ENCODE data around the gene ACRBP.
A peak's percentile ranks its signal among the peaks of the same experiment; 100 is the strongest.

Gene ACRBP

GRCh38 chr12:6644903-6645302 is 2.3 kb downstream of the ACRBP start:
- Histone ChIP-seq H3K36me3 (ENCODE audit: control insufficient read depth, insufficient read depth, low read length) (no peaks in the 10 kb centered on the region), H3K4me1 (ENCODE audit: control insufficient read depth, insufficient read depth, low read length) (no peaks in the 10 kb centered on the region), H3K9me3 (ENCODE audit: control insufficient read depth, insufficient read depth, low read length) (no peaks in the 10 kb centered on the region), H3K9ac (ENCODE audit: low read depth, low read length) (no peak overlapping the region), H3K4me3 (ENCODE audit: low read depth, low read length) (no peak overlapping the region), H3K27me3 (ENCODE audit: control insufficient read depth, insufficient read depth, low read length) (peaks cover 27% of the 10 kb centered on the region)

DNA sequence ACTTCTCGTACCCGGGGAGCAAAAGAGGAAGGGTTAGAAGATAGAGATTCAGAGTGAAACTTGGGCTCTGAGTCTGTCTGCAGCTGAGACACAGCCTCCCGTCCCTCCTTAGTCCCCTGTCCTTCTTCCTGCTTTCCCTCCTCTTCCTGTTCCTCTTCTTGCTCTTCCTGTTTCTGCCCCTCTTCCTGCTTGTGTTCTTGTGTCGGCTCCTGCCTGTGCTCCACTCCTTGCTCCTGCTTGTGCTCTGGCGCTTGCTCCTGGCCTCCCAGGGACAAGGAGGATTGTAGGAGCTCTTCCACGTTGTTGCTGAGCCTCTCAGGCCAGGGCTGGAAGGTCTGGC is 3.0 kb downstream of the ACRBP start:
- H3K9me3 ChIP-seq (ENCODE audit: control insufficient read depth, insufficient read depth, low read length) = no peaks in the 10 kb centered on the region
- H3K4me3 ChIP-seq (ENCODE audit: low read depth, low read length) = no peak overlapping the region
- no peaks in the 10 kb centered on the region for H3K36me3 ChIP-seq (ENCODE audit: control insufficient read depth, insufficient read depth, low read length)
- H3K9ac ChIP-seq (ENCODE audit: low read depth, low read length) = peak overlapping the region; percentile 32
- no peaks in the 10 kb centered on the region for H3K4me1 ChIP-seq (ENCODE audit: control insufficient read depth, insufficient read depth, low read length)
- H3K27me3 ChIP-seq (ENCODE audit: control insufficient read depth, insufficient read depth, low read length) = peaks cover 27% of the 10 kb centered on the region

DNA sequence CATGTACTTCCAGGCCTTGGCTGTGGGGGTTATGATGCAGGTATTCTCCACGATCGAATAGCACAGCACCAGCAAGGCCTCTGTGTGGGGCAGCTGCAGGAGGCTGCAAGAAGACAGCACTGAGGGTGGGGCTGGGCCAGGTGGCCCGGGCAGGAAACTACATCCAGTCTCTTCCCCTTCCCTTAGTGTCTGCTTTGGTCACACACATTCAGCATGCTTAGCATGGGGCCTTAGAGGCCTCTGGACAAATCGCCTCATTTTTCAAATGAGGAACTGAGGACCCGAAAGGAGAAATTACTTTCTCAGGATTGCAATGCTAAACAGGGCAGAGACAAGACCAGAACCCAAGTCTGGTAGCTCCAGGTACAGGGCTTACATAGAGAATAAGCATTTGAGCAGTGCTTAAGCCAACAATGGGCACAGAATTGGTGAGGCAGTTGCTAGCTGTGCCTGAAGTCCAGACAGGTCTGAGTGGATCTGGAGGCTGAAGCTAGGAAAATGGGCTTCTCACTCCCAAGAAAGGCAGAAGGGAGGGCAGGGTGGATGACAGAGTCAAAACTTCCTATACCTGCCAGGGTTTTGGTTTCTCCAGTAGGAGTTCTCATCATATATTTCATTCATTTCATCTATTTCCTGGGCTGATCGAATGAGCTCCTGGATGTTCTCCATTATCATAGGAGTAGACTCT is 3.5 kb downstream of the ACRBP start:
- Histone ChIP-seq H3K9me3 (ENCODE audit: control insufficient read depth, insufficient read depth, low read length) (no peaks in the 10 kb centered on the region), H3K4me1 (ENCODE audit: control insufficient read depth, insufficient read depth, low read length) (no peaks in the 10 kb centered on the region), H3K9ac (ENCODE audit: low read depth, low read length) (no peak overlapping the region), H3K4me3 (ENCODE audit: low read depth, low read length) (no peak overlapping the region), H3K27me3 (ENCODE audit: control insufficient read depth, insufficient read depth, low read length) (peaks cover 27% of the 10 kb centered on the region), H3K36me3 (ENCODE audit: control insufficient read depth, insufficient read depth, low read length) (no peaks in the 10 kb centered on the region)

GRCh38 chr12:6641131-6641530 is 6.1 kb downstream of the ACRBP start:
- no peak overlapping the region for H3K9ac ChIP-seq (ENCODE audit: low read depth, low read length)
- H3K4me3 ChIP-seq (ENCODE audit: low read depth, low read length) = no peak overlapping the region
- peaks cover 18% of the 10 kb centered on the region for H3K27me3 ChIP-seq (ENCODE audit: control insufficient read depth, insufficient read depth, low read length)
- H3K36me3 ChIP-seq (ENCODE audit: control insufficient read depth, insufficient read depth, low read length) = no peaks in the 10 kb centered on the region
- peaks cover 2% of the 10 kb centered on the region for H3K4me1 ChIP-seq (ENCODE audit: control insufficient read depth, insufficient read depth, low read length)
- no peaks in the 10 kb centered on the region for H3K9me3 ChIP-seq (ENCODE audit: control insufficient read depth, insufficient read depth, low read length)

DNA sequence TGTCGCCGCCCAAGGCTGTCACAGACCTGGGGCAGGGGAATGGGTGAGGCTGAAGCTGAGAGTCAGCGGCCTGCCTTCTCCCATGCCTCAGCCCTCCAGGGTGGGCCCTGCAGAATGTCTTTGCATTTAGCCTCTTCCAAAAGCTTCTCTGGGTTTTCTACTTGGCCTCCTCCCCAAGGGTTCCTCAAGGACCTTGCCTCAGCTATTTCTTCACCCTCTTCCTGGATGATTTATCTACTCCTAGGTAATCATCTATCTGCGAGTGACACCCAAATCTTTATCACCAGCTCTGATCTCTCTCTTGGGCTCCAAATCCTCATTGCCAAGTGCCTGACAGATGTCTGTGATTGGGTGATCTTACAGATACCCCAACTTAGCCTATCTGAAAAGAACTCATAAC is 6.7 kb downstream of the ACRBP start:
- Histone ChIP-seq H3K36me3 (ENCODE audit: control insufficient read depth, insufficient read depth, low read length) (no peaks in the 10 kb centered on the region), H3K9ac (ENCODE audit: low read depth, low read length) (no peak overlapping the region), H3K27me3 (ENCODE audit: control insufficient read depth, insufficient read depth, low read length) (peaks cover 19% of the 10 kb centered on the region), H3K4me3 (ENCODE audit: low read depth, low read length) (no peak overlapping the region), H3K4me1 (ENCODE audit: control insufficient read depth, insufficient read depth, low read length) (peaks cover 2% of the 10 kb centered on the region), H3K9me3 (ENCODE audit: control insufficient read depth, insufficient read depth, low read length) (no peaks in the 10 kb centered on the region)

DNA sequence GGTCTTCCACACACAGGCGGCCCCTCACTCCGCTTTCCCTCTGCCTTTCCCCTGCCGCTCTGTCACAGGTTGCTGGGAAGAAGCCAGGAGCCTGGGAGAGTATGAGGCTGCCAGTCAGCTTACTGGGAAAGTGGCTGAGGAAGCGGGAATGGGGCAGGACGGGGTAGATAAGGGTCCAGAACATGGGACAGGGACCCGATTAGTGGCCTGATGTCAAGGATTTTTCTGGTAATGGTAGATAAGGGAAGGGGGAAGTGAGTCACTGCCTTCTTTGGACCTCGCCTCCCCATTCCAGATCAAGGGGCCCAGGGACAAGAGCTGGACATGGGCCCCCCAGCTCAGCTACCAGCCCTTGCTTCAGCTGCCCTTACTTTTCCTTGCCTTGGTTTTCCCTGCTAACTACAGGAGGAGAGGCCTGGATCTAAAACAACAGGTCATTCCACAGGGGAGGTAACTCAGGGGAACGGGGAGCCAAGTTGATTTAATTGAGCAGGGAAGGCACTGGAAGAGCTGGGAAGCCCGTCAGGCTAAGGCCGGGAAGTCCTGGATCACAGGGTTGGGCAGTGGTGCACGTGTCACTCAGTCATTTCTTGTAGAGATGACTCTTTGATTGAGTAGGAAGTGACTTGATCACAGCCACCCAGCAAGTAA is 8.0 kb downstream of the ACRBP start:
- Histone ChIP-seq H3K36me3 (ENCODE audit: control insufficient read depth, insufficient read depth, low read length) (no peaks in the 10 kb centered on the region), H3K4me1 (ENCODE audit: control insufficient read depth, insufficient read depth, low read length) (peaks cover 5% of the 10 kb centered on the region), H3K4me3 (ENCODE audit: low read depth, low read length) (no peak overlapping the region), H3K9ac (ENCODE audit: low read depth, low read length) (no peak overlapping the region), H3K27me3 (ENCODE audit: control insufficient read depth, insufficient read depth, low read length) (peaks cover 18% of the 10 kb centered on the region), H3K9me3 (ENCODE audit: control insufficient read depth, insufficient read depth, low read length) (no peaks in the 10 kb centered on the region)

DNA sequence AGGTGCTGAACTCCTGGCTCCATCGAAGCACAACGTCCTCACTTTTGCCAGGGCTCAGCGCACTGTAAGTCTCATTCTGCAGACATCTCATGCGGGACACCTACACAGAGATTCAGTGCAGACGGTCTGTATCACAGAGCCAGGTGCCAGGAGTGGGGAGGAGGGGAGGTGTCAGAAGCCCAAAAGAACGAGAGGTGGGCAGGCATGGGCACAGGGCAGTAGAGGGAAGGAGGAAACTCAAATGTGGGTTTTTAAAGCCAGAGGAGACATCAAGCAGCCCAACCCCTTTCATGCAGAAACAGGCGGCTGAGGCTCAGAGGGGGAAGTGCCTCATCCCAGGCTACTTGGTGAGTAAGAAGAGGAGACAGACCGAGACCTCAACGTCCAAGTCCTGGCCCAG is 8.9 kb downstream of the ACRBP start:
- Histone ChIP-seq H3K27me3 (ENCODE audit: control insufficient read depth, insufficient read depth, low read length) (peaks cover 14% of the 10 kb centered on the region), H3K4me1 (ENCODE audit: control insufficient read depth, insufficient read depth, low read length) (peaks cover 5% of the 10 kb centered on the region), H3K9ac (ENCODE audit: low read depth, low read length) (no peak overlapping the region), H3K36me3 (ENCODE audit: control insufficient read depth, insufficient read depth, low read length) (no peaks in the 10 kb centered on the region), H3K4me3 (ENCODE audit: low read depth, low read length) (no peak overlapping the region), H3K9me3 (ENCODE audit: control insufficient read depth, insufficient read depth, low read length) (no peaks in the 10 kb centered on the region)

DNA sequence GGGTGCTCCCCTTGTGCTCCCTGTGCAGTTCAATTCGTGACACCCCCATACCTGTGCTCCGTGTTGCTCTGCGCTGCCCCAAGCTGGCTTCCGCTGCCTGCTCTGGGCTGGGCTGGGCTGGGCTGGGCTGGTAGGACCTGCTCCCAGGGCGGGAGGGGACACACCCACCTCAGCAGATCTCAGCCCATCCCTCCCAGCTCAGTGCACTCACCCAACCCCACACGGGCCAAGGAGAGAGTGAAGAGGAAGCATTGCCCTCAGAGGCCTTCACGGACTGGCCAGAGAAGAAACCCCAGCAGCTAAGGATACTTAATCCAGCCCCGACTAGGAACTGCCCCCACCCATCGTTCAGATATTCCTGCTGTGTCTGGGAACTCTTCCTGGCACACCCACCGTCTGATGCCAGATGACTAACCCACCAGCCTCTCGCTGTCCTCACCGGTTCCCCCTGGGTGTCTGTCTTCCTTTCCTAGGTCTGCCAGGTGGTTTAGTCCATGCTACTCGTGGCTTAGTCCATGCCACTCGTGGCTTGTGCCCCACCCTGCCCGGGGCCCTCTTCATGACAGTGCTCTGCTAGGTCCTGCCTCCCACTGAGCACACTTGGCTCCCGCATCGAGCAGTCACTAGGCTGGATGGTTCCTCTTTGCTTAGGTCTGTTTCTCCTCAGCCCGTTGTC is 11.2 kb downstream of the ACRBP start, which contains the start of gene LPAR5:
LPAR5 (minus strand) TSS at position 104 of the 676 bp plus-strand sequence. CDS start 14,711 bp downstream, outside the sequence.
- peaks cover 8% of the 10 kb centered on the region for H3K27me3 ChIP-seq (ENCODE audit: control insufficient read depth, insufficient read depth, low read length)

GRCh38 chr12:6635375-6635855 is 11.8 kb downstream of the ACRBP start:
- Histone ChIP-seq H3K4me1 (ENCODE audit: control insufficient read depth, insufficient read depth, low read length) (peaks cover 5% of the 10 kb centered on the region), H3K9me3 (ENCODE audit: control insufficient read depth, insufficient read depth, low read length) (no peaks in the 10 kb centered on the region), H3K36me3 (ENCODE audit: control insufficient read depth, insufficient read depth, low read length) (no peaks in the 10 kb centered on the region), H3K9ac (ENCODE audit: low read depth, low read length) (no peak overlapping the region), H3K27me3 (ENCODE audit: control insufficient read depth, insufficient read depth, low read length) (peaks cover 4% of the 10 kb centered on the region), H3K4me3 (ENCODE audit: low read depth, low read length) (no peak overlapping the region)

More for the DNA sequence above, 11.2 kb downstream of the ACRBP start, which contains the start of gene LPAR5:
- no peaks in the 10 kb centered on the region for H3K36me3 ChIP-seq (ENCODE audit: control insufficient read depth, insufficient read depth, low read length)
- peaks cover 5% of the 10 kb centered on the region for H3K4me1 ChIP-seq (ENCODE audit: control insufficient read depth, insufficient read depth, low read length)
- no peaks in the 10 kb centered on the region for H3K9me3 ChIP-seq (ENCODE audit: control insufficient read depth, insufficient read depth, low read length)
- H3K9ac ChIP-seq (ENCODE audit: low read depth, low read length) = no peak within 1 kb of the TSS
- H3K4me3 ChIP-seq (ENCODE audit: low read depth, low read length) = peak within 1 kb of the TSS; percentile 5

DNA sequence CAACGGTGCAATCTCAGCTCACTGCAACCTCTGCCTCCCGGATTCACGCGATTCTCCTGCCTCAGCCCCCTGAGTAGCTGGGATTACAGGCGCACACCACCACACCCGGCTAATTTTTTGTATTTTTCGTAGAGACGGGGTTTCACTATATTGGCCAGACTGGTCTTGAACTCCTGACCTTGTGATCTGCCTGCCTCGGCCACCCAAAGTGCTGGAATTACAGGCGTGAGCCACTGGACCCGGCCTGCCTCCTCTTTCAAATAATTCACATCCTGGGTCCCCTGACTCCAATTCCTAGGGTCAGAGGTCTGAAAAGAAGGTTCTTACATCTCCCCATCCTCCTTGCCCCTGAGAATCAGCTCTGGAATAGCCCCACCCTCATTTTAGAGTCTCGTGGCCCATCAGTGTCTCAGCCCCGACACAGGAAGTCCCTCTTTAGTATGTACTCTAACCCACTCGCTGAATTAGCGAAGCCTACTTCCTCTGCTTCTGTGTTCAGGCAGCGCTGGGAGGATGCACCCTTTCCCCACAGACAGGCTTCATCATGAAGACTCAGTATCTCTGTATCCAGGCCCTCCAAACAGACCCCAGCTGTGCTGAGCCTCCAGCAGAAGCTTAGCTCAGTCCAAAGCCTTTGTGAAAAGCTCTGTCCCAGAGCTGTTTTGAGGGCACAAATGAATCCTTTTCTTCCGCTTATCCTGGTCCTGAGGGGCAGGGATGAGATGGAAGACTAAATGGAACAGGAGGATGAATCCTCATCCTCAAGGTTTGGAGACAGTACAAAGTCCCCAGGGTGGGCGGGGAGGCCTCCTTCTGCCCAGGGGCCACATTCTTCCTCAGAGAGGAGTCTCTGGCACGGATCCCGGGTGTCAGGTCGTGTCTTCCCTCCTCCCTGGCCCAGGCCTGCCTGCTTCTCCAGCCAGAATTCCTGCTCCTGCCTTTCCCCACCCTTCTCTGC is 14.9 kb downstream of the ACRBP start:
- Histone ChIP-seq H3K4me1 (ENCODE audit: control insufficient read depth, insufficient read depth, low read length) (peaks cover 5% of the 10 kb centered on the region), H3K9me3 (ENCODE audit: control insufficient read depth, insufficient read depth, low read length) (no peaks in the 10 kb centered on the region), H3K36me3 (ENCODE audit: control insufficient read depth, insufficient read depth, low read length) (no peaks in the 10 kb centered on the region), H3K9ac (ENCODE audit: low read depth, low read length) (no peak overlapping the region), H3K4me3 (ENCODE audit: low read depth, low read length) (no peak overlapping the region), H3K27me3 (ENCODE audit: control insufficient read depth, insufficient read depth, low read length) (peaks cover 4% of the 10 kb centered on the region)

- H3K27me3 ChIP-seq (ENCODE audit: control insufficient read depth, insufficient read depth, low read length) = peaks cover 4% of the 10 kb centered on the region
- no peaks in the 10 kb centered on the region for H3K36me3 ChIP-seq (ENCODE audit: control insufficient read depth, insufficient read depth, low read length)
- no peak overlapping the region for H3K4me3 ChIP-seq (ENCODE audit: low read depth, low read length)
- no peak overlapping the region for H3K9ac ChIP-seq (ENCODE audit: low read depth, low read length)
- peaks cover 5% of the 10 kb centered on the region for H3K4me1 ChIP-seq (ENCODE audit: control insufficient read depth, insufficient read depth, low read length)
- H3K9me3 ChIP-seq (ENCODE audit: control insufficient read depth, insufficient read depth, low read length) = no peaks in the 10 kb centered on the region
Observed at GRCh38 chr12:6631549-6631961, 15.7 kb downstream of the ACRBP start.
